Fibroblast of villous mesenchyme (primary cell): ENCODE measurements around the gene FAF1. TPM values are rescaled to one million over a fixed set of nuclear protein-coding genes. Genes with fewer than 3 reads are reported as not detected.
"Not testable (repeated sequence)": the region's sequence is repeated elsewhere in the genome, so short reads cannot be mapped to it uniquely, and the experiment has no call there.

ENCODE experiments used
- DNase-seq: peaks from one replicate; pipeline ENCODE4 v3.0.0-alpha.2; 2010; ENCODE audit warnings: low read depth
- H3K4me3 ChIP-seq: 2 replicates; pipeline ENCODE4 v1.5.1; 2011; ENCODE audit warnings: low read depth, mild to moderate bottlenecking, low read length
- total RNA-seq: library from RNA; depleted of rRNA; stranded (reverse); fragments of >200 nt; gene quantifications from 2 replicates; pipeline ENCODE4 v1.2.3, GENCODE V29; 2012
- TF ChIP-seq, protein P1 (sequence below): IDR thresholded peaks from 2 replicates; pipeline ENCODE4 v1.5.1; 2012; ENCODE audit warnings: low read depth, mild to moderate bottlenecking, low read length; ENCODE audit not compliant: insufficient read depth

The FAF1 gene
- total RNA-seq, 1 donor, result 55.7 TPM

GRCh38 chr1:50779801-50780200, 180.3 kb downstream of the FAF1 start:
- TF ChIP-seq, protein P1, sequence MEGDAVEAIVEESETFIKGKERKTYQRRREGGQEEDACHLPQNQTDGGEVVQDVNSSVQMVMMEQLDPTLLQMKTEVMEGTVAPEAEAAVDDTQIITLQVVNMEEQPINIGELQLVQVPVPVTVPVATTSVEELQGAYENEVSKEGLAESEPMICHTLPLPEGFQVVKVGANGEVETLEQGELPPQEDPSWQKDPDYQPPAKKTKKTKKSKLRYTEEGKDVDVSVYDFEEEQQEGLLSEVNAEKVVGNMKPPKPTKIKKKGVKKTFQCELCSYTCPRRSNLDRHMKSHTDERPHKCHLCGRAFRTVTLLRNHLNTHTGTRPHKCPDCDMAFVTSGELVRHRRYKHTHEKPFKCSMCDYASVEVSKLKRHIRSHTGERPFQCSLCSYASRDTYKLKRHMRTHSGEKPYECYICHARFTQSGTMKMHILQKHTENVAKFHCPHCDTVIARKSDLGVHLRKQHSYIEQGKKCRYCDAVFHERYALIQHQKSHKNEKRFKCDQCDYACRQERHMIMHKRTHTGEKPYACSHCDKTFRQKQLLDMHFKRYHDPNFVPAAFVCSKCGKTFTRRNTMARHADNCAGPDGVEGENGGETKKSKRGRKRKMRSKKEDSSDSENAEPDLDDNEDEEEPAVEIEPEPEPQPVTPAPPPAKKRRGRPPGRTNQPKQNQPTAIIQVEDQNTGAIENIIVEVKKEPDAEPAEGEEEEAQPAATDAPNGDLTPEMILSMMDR, result no peak
- DNase-seq, result no peak
- H3K4me3 ChIP-seq, result no peak overlapping the region

- TF ChIP-seq, protein P1, result no peak
- H3K4me3 ChIP-seq, result no peak overlapping the region
- no peak for DNase-seq
Measured at GRCh38 chr1:50775740-50776139, 184.3 kb downstream of the FAF1 start.

GRCh38 chr1:50774759-50775351, 185.2 kb downstream of the FAF1 start:
- TF ChIP-seq, protein P1, result peak; percentile 71
- peak; percentile 71 for DNase-seq
- no peak overlapping the region for H3K4me3 ChIP-seq

DNA sequence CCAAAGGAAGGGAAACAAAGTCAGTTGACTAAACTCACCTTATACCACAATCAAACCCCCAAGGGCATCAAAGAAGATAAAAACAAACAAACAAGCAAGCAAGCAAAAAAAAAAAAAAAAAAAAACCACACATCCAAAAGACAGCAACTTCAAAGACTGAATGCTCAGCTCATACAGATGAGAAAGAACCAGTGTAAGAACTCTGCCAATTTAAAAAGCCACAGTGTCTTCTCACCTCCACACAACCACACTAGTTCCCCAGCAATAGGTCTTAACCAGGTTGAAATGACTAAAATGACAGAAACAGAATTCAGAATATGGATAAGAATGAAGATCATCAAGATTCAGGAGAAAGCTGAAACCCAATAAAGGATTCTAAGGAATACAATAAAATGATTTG, 193.4 kb downstream of the FAF1 start:
- H3K4me3 ChIP-seq, result no peak overlapping the region
- DNase-seq, result no peak
- TF ChIP-seq, protein P1, result no peak

GRCh38 chr1:50756543-50756942, 203.5 kb downstream of the FAF1 start:
- DNase-seq, H3K4me3 ChIP-seq: not testable (repeated sequence)

- H3K4me3 ChIP-seq, DNase-seq: not testable (repeated sequence)
Measured at GRCh38 chr1:50754764-50755163, 205.3 kb downstream of the FAF1 start.

- TF ChIP-seq, protein P1, result peak; percentile 53
- peak; percentile 46 for DNase-seq
- H3K4me3 ChIP-seq, result no peak overlapping the region
Measured at GRCh38 chr1:50750021-50750619, 209.9 kb downstream of the FAF1 start.

DNA sequence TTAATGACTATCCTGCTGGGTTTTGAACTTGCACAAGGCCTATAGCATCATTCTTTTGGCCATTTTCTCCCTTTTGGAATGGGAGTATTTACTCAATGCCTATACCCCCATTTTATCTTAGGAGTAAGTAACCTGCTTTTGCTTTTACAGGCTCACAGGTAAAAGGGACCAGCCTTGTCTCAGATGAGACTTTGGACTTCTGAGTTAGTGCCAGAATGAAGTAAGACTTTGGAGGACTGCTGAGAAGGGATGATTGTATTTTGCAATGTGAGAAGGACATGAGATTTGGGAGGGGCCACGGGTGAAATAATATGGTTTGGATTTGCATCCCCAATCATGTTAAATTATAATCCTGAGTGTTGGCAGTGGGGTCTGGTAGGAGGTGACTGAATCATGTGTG, 212.7 kb downstream of the FAF1 start:
- TF ChIP-seq, protein P1, result no peak
- no peak for DNase-seq

More for the DNA sequence above, 212.7 kb downstream of the FAF1 start:
- no peak overlapping the region for H3K4me3 ChIP-seq
